SIG-M5 treated with dmso at 0.1 percent for 504 hours (cell line): ENCODE data around the gene SOX8.
"Not testable (repeated sequence)": the region's sequence is repeated elsewhere in the genome, so short reads cannot be mapped to it uniquely, and the experiment has no call there.

Experiments used
- DNase-seq: peaks from one replicate; lab custom pipeline; 2025; ENCODE audit not compliant: unreplicated experiment; lab: John Stamatoyannopoulos, UW

The SOX8 gene

DNA sequence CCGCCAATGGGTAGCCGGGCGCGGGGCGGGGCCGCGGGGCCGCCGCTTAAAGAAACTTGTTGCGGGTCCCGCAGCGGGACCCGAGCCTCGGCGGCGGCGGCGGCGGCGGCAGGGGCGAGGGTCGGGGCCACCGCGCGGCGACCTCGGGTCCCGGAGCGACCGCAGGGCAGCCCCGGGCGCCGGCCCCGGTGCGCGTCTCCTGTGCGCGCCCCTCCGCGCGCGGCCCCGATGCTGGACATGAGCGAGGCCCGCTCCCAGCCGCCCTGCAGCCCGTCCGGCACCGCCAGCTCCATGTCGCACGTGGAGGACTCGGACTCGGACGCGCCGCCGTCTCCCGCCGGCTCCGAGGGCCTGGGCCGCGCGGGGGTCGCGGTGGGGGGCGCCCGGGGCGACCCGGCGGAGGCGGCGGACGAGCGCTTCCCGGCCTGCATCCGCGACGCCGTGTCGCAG lies at the start of gene SOX8:
SOX8 (plus strand) TSS at position 76 of the 450 bp plus-strand sequence; CDS start at position 229, 153 bp downstream.
- DNase-seq = no peak

DNA sequence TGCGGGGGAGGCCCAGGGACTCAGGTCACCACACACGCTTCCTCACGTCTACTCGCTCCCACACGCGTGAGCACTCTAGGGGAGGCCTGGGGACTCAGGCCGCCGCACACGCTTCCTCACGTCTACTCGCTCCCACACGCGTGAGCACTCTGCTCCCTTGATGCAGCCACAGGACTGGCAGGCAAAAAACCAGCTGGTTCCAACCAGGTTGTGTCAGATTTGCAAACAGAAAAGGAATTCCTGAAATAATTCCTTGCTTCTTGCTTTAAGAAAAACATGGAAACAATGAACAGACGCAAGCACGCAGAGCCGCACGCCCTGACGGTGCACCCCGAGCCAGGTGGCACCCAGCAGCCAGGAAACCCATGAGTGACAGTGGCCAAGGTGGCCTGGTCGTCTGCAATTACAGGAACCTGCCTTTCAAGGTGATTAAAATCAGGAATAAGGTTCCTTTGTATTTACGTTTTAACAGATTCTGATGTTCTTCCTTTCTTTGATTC lies 48.7 kb upstream of the SOX8 start:
- DNase-seq = no peak

DNA sequence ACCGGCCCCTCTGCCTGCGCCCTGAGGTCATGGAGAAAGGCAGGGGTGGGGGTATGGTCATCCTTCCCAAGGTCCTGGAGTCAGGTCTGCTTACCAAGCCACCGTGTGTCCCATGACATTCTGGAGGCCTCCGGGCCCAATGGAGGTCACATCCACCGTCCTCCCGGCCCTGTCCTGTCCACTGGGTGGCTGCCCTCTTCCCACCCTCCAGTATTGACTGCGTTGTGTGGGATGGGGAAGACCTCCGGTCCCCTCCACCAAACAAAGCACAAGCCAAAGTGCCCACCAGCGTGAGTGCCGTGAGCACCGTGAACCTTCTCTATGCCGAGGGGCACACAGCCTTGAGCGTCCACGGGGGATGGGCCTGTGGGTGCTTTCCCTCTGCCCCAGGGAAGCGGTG lies 48.0 kb upstream of the SOX8 start:
- no peak for DNase-seq

DNA sequence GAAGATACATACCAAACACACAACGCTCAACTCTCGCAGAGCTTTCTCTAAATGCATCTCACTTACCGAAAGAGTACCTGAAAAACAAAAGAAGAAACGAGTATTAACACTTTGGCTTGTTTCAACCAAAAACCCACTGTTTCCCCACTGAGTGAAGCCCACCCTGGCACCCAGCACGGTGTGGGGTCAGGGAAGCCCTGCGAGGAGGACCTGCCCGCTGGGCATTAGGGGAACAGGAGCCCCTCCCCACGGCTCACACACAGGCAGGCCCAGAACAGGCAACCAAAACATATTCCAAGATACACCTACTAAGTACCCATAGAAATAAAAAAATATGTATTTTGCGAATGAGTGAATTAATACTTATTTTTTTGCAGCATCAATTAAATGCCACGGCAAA lies 47.4 kb upstream of the SOX8 start:
- DNase-seq = no peak

DNA sequence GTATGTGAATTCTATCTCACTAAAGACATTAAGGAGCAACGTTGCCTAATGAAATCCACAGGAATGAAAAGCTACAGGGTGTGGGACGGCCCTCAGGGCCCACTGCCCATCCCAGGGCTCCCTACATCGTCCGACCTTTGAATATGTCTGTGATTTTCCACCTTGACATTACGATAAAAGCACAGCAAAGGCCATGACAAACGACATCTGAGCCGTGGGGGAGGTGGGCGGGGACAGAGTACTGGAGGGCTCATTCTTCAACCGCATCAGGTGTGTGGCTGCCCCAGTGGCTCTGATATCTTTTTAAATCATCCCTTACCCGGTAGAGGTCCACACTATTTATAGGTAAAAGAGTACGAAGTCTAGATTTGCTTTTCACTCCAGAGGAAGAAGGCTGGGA lies 45.9 kb upstream of the SOX8 start:
- DNase-seq = no peak

DNA sequence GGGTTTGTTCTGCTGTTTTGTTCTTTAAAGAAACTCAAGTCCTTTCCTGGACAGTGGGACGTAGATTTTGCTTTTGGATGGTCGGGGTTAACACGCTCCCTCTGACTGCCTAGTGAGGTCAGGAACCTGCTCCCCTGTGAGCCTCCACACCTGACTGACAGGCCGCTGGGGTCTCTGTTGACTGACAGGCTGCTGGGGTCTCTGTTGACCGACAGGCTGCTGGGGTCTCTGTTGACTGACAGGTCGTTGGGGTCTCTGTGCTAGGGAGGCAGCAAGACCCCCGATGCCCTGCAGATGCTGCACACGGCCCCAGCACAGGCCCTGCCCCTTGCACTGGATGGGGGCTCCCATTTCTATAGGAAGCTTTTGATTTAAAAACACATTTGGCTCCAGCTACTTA lies 44.3 kb upstream of the SOX8 start:
- no peak for DNase-seq

DNA sequence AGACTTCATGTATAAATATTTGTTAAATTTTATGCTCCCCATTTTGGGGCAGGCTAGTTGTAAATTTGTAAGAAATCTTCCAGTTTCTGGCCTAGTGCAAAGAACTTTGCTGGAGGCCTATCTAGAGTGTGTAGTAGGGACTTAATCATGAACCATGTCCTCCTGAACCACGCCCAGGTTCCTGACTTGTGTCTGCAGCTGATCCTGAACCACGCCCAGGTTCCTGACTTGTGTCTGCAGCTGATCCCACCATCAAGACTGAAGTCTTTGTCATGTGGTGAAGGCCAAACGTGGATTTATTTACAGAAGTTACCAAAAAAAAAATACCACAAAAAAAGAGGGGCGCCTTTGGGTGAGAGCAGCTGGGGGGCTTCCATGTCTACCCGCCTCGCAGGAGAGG lies 43.8 kb upstream of the SOX8 start:
- no peak for DNase-seq

DNA sequence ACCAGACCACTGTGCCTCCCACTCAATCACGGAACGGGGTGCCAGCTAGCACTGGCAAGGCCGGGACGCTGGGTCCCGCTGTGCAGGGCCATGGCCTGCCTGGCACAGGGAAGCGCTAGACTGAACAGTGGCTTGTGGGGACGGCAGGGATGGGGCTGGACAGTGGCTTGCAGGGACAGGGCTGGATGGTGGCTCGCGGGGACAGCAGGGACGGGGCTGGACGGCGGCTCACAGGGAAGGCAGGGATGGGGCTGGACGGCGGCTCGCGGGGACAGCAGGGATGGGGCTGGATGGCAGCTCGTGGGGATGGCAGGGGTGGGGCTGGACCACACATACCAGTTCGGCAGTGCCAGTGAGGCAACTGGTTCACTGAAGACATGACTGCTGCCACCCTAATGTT lies 43.4 kb upstream of the SOX8 start:
- no peak for DNase-seq

DNA sequence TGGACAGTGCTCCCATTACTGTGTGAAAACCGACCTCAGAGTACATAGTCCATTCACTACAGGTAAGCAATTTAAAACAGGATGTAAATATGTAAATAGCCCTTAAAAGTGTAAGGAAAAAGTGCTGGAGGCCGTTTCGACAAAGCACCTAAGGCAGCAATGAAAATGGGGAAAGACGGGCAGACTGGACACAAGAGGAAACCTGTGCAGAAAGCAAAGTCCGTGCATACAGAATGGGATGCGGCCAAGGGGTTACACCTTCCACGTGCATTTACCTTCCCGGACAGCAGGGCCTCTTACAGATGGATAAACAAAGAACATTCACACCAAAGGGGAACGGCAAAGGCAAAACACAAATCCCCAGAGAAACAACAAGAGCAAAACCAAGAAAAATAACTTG lies 42.8 kb upstream of the SOX8 start:
- DNase-seq = no peak

DNA sequence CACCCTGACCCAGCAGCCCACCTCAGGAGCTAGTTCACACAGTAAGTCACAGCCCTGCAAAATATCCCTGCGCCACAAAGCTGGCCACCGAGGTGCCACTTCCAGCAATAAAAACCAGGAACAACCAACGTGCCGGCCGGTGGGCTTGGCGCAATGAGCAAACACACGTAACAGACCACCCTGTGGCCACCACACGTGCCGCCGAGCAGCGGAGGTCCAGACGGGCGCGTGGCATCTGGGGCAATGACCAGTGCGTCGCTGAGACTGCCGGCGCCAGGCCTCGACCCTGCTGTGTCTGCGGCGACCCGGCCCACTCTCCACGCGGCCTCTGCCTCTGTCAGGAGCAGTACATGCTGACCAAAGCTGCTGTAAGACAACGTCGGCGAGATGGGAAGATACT lies 42.3 kb upstream of the SOX8 start:
- DNase-seq = no peak

DNA sequence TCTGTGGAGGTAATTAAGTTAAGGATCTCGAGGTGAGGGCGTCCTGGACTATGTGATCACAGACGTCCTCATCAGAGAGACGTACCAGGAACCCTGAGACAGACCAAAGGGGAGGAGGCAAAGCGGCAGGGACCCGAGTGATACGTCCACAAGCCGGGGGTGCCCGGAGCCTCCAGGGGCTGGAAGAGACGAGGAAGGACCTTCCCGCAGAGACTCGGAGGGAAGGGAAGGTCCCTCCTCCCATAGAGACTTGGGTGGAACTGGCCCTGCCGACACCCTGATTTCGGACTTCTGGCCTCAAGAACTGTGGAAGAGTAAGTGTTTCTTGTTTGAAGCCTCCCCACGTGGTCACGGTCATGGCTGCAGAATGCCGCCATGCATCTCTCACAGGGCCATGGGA lies 41.6 kb upstream of the SOX8 start:
- no peak for DNase-seq

DNA sequence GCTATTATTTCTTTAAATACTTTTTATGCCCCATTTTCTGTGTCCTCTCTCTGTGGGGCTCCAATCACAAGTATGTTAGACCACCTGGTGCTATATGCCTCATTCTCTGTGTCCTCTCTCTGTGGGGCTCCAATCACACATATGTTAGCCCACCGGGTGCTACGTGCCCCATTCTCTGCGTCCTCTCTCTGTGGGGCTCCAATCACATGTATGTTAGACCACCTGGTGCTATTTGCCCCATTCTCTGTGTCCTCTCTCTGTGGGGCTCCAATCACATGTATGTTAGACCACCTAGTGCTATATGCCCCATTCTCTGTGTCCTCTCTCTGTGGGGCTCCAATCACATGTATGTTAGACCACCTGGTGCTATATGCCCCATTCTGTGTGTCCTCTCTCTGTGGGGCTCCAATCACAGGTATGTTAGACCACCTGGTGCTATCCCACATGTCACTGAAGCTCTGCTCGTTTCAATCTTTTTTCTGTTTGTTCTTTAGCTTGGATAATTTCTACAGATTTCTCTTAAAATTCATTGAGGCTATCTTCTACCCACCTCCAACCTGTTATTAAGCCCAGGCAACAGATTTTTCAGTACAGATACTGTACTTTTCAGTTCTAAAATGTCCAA lies 39.0 kb upstream of the SOX8 start:
- no peak for DNase-seq

DNA sequence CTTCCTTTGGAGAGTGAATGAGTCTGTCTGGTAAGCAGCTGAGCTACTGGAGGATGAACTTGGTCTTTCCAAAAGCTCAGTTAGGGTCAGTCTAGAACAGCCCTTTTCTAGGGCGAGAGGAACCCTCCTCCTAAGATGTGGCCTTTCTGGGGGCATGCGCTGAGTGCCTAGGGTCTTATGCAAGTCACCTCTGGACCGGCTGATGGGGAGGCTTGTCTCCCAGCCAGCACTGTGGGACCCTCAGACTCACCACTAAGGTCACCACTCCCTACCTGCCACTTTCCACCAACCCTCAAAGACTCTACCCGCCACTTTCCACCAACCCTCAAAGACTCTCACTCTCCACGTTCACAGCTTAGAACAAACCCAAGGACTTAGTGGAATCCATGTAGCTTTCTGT lies 37.6 kb upstream of the SOX8 start:
- no peak for DNase-seq

DNA sequence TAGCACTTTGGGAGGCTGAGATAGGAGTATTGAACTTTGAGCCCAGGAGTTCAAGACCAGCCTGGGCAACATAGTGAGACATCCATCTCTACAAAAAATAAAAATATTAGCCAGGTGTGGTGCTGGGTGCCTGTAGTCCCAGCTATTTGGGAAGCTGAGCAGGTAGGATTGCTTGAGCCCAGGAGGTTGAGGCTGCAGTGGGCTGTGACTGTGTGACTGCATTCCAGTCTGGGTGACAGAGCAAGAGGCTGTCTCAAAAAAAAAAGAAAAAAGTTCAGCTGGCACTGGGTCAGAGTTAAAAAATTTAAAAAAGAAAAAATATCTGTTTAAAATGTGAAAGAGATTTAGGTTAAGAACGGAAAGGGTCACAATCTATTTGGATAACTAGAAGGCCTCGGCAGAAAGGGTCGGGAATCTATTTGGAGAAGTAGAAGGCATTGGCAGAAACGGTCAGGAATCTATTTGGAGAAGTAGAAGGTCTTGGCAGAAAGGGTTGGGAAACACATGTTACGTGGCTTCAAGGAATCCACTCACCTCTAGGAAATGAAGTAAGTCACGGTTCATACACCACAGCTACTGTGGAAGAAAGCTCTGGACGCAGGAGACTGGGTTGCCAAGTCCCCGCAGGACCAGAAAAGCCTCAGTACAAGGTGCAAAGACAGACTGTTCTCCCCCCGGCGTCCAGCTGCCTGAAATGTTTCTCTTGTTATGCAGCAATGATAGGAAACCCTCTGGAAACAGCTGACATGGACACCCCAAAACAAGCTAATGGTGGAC lies 36.1 kb upstream of the SOX8 start:
- no peak for DNase-seq

DNA sequence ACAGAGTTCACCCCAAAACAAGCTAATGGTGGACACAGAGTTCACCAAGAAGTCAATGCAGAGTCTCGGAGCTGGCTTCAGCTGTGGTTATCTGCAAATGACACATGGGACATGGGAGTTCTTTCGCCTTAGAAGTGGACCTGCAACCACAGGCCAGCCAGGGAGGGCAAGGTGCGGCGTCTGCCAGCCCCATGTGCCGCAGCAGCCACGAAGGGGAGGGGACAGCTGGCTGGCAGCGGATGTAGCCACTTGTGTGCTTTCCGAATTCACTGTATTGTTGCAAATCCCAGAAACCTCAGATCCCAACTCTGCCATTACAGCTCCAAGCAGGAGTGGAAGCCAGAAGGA lies 35.5 kb upstream of the SOX8 start:
- no peak for DNase-seq

DNA sequence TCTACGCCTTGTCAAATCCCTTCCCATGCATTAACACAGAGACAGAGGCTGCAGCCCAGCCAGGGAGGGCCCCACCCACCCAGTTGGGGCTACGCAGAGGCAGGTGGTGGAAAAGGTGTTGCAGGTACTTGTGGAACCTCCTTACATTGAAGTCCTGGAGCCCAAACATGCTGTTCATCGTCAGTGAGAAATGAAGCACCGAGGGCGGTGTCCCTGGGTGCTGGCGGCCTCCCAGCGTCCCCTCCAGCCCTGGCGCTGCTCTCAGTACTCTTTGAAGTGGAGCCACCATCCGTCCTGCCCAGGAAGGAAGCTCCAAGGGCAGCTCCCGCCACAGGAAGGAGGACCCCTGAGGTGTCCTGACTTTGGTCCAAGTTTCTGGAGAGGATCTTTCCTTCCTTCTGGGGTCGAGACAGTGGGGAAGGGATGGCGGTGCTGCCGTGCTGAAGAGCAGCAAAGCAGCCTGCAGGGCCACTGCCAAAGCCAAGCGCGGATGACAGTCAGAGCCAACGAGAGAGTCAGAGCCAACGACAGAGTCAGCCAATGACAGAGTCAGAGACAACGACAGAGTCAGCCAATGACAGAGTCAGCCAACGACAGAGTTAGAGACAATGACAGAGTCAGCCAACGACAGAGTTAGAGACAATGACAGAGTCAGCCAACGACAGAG lies 34.2 kb upstream of the SOX8 start:
- no peak for DNase-seq

DNA sequence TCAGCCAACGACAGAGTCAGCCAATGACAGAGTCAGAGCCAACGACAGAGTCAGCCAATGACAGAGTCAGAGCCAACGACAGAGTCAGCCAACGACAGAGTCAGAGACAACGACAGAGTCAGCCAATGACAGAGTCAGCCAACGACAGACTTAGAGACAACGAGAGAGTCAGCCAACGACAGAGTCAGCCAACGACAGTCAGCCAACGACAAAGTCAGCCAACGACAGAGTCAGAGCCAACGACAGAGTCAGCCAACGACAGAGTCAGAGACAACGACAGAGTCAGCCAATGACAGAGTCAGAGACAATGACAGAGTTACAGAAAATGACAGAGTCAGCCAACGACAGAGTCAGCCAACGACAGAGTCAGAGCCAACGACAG lies 33.7 kb upstream of the SOX8 start:
- DNase-seq = not testable (repeated sequence)

DNA sequence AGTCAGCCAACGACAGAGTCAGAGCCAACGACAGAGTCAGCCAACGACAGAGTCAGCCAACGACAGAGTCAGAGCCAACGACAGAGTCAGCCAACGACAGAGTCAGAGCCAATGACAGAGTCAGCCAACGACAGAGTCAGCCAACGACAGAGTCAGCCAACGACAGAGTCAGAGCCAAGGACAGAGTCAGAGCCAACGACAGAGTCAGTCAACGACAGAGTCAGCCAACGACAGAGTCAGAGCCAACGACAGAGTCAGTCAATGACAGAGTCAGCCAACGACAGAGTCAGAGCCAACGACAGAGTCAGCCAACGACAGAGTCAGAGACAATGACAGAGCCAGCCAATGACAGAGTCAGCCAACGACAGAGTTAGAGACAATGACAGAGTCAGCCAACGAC lies 32.8 kb upstream of the SOX8 start:
- DNase-seq = not testable (repeated sequence)

DNA sequence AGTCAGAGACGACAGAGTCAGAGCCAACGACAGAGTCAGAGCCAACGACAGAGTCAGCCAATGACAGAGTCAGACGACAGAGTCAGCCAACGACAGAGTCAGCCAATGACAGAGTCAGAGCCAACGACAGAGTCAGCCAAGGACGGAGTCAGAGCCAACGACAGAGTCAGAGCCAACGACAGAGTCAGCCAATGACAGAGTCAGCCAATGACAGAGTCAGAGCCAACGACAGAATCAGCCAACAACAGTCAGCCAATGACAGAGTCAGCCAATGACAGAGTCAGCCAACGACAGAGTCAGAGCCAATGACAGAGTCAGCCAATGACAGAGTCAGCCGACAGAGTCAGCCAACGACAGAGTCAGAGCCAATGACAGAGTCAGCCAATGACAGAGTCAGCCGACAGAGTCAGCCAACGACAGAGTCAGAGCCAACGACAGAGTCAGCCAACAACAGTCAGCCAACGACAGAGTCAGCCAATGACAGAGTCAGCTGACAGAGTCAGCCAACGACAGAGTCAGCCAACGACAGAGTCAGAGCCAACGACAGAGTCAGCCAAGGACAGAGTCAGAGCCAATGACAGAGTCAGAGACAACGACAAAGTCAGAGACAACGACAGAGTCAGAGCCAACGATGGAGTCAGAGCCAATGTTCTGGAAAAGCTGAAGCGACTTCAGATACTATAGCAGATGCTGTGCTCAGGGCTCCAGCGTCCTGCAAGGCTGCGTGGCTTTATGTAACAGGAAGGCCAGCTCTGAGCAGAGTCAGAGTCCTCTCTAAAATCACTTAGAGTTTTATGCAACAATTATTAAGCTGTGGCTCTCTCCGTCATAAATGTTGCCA lies 30.6 kb upstream of the SOX8 start:
- not testable (repeated sequence) for DNase-seq

DNA sequence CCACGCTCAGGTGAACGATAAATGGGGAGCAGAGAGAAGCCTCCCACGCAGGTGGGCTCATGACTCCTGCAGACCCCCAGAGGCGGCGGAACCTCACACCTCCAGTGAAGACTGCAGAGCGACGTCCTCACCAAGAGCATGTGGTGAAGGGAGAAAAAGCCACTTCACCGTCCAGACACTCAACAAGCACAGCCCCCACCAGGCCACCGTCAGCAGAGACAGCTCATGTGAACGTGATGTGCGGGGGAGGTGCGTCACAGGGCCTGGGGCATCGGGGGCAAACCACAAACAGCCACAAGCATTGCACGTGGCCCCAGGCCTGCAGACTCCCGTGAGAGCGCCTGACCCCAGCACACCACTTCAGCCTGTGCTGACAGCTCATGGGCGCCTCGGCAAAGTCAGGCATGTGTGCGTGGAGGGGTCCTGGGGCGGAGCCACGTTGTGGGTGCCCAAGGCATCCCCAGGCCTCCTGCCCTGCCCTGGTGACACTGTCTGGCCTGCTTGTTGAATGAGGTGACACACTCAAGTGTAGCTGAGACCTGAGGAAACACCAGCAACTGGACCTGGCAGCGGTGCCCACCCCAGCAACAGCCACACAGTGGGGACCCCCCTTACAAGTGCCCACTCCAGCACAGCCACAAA lies 29.8 kb upstream of the SOX8 start:
- no peak for DNase-seq

DNA sequence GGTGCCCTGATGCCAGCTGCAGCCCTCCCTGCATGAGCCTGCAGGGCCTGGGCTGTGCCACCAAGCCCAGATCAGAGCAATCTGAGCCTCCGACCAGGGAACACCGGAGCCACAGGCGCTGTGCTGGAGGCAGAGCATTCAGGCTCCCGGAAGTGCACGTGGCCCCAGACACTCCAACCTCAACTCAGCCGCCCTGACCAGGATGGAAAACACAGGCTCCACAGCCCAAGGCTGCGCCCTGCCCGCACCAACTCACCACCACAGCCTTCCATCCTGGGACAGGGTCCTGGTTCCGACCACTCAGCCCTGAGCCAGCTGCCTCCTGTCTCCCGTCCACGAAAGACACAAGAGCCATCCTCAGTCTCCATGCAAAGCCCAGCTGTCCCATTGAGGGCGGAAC lies 29.2 kb upstream of the SOX8 start:
- DNase-seq = no peak
